WTC11 (cell line): ENCODE results near the gene ZNF99. TPM values are rescaled to one million over a fixed set of nuclear protein-coding genes. Genes with fewer than 3 reads are reported as not detected.
"Not testable (repeated sequence)": the region's sequence is repeated elsewhere in the genome, so short reads cannot be mapped to it uniquely, and the experiment has no call there.

Experiments used
- ATAC-seq: fragments of 200-7000 bp; cut with Tn5 transposase; 2 replicates; pipeline ENCODE4 v1.10.0; 2021; ENCODE audit warnings: mild to moderate bottlenecking, moderate library complexity
- CTCF ChIA-PET: fragments of 300-600 bp; sonication (Branson Sonifier 250); formaldehyde crosslinking; loops from one replicate; lab custom pipeline; 2021; ENCODE audit warnings: antibody characterized with exemption; lab: Charles Lee
- POLR2A ChIA-PET: fragments of 350-600 bp; sonication (Branson Sonifier 250); formaldehyde crosslinking; loops from one replicate; lab custom pipeline; 2021; ENCODE audit warnings: antibody characterized with exemption; lab: Charles Lee
- DNase-seq: peaks from one replicate; pipeline ENCODE4 v3.0.0; 2021; ENCODE audit warnings: low spot score
- H3K27ac Mint-ChIP-seq: 2 replicates; pipeline ENCODE4 v1.8.0; 2021; ENCODE audit warnings: mixed read lengths
- H3K27me3 Mint-ChIP-seq: 2 replicates; pipeline ENCODE4 v1.8.0; 2021; ENCODE audit warnings: low read depth, mild to moderate bottlenecking, moderate library complexity, mixed read lengths
- H3K36me3 Mint-ChIP-seq: 2 replicates; pipeline ENCODE4 v1.8.0; 2021; ENCODE audit warnings: mixed read lengths
- H3K4me1 Mint-ChIP-seq: 2 replicates; pipeline ENCODE4 v1.8.0; 2022; ENCODE audit warnings: mixed read lengths
- H3K4me3 Mint-ChIP-seq: 2 replicates; pipeline ENCODE4 v1.8.0; 2021; ENCODE audit warnings: mild to moderate bottlenecking, moderate library complexity, mixed read lengths
- H3K9me3 Mint-ChIP-seq: 2 replicates; pipeline ENCODE4 v1.8.0; 2021; ENCODE audit warnings: mixed read lengths
- CREB1 ChIP-seq: sonication (generic); formaldehyde crosslinking; IDR thresholded peaks from 2 replicates; pipeline ENCODE4 v1.8.0; 2023; ENCODE audit warnings: mild to moderate bottlenecking, missing genetic modification reagents
- EMX1 ChIP-seq: fragments of 250-450 bp; sonication (Bioruptor Pico); IDR thresholded peaks from 2 replicates; pipeline ENCODE4 v1.8.0; 2021; ENCODE audit warnings: mild to moderate bottlenecking
- FOXK1 ChIP-seq: sonication (generic); formaldehyde crosslinking; IDR thresholded peaks from 2 replicates; pipeline ENCODE4 v1.8.0; 2022; ENCODE audit warnings: mild to moderate bottlenecking, moderate library complexity, missing genetic modification reagents
- GRHL2 ChIP-seq: fragments of 250-450 bp; sonication (Bioruptor Pico); IDR thresholded peaks from 2 replicates; pipeline ENCODE4 v1.8.0; 2022; ENCODE audit warnings: mild to moderate bottlenecking, moderate library complexity; ENCODE audit not compliant: insufficient replicate concordance, severe bottlenecking
- HMGA2 ChIP-seq: fragments of 250-450 bp; sonication (Bioruptor Pico); IDR thresholded peaks from 2 replicates; pipeline ENCODE4 v1.4.0; 2021; ENCODE audit warnings: mild to moderate bottlenecking, moderate library complexity
- JUN ChIP-seq: sonication (generic); formaldehyde crosslinking; IDR thresholded peaks from 2 replicates; pipeline ENCODE4 v1.8.0; 2023; ENCODE audit warnings: mild to moderate bottlenecking, missing genetic modification reagents
- NR1H2 ChIP-seq: sonication (generic); formaldehyde crosslinking; IDR thresholded peaks from 2 replicates; pipeline ENCODE4 v1.9.0; 2021; ENCODE audit warnings: mild to moderate bottlenecking, moderate library complexity, missing genetic modification reagents
- OVOL2 ChIP-seq: fragments of 250-450 bp; sonication (Bioruptor Pico); IDR thresholded peaks from 2 replicates; pipeline ENCODE4 v1.9.0; 2021; ENCODE audit warnings: mild to moderate bottlenecking, borderline replicate concordance
- SMAD3 ChIP-seq: sonication (generic); formaldehyde crosslinking; IDR thresholded peaks from 2 replicates; pipeline ENCODE4 v1.8.0; 2022; ENCODE audit warnings: missing genetic modification reagents, mild to moderate bottlenecking, borderline replicate concordance
- SP1 ChIP-seq: sonication (generic); formaldehyde crosslinking; conservative IDR thresholded peaks from 2 replicates; pipeline ENCODE4 v1.8.1; 2022; ENCODE audit warnings: missing genetic modification reagents
- TCF7 ChIP-seq: sonication (generic); formaldehyde crosslinking; IDR thresholded peaks from 2 replicates; pipeline ENCODE4 v1.8.0; 2022; ENCODE audit warnings: mild to moderate bottlenecking, low read depth, missing genetic modification reagents, moderate library complexity
- TEAD1 ChIP-seq: sonication (generic); formaldehyde crosslinking; IDR thresholded peaks from 2 replicates; pipeline ENCODE4 v1.8.0; 2022; ENCODE audit warnings: mild to moderate bottlenecking, missing genetic modification reagents
- TEAD4 ChIP-seq: sonication (generic); formaldehyde crosslinking; IDR thresholded peaks from 2 replicates; pipeline ENCODE4 v1.8.0; 2022; ENCODE audit warnings: mild to moderate bottlenecking, missing genetic modification reagents
- TP53 ChIP-seq: sonication (generic); formaldehyde crosslinking; IDR thresholded peaks from 2 replicates; pipeline ENCODE4 v1.8.1; 2023; ENCODE audit warnings: mild to moderate bottlenecking, missing genetic modification reagents
- ZNF121 ChIP-seq: sonication (generic); formaldehyde crosslinking; IDR thresholded peaks from 2 replicates; pipeline ENCODE4 v1.8.0; 2023; ENCODE audit warnings: missing genetic modification reagents
- ZNF138 ChIP-seq: sonication (generic); formaldehyde crosslinking; conservative IDR thresholded peaks from 2 replicates; pipeline ENCODE4 v1.8.1; 2022; ENCODE audit warnings: mild to moderate bottlenecking, moderate library complexity, missing genetic modification reagents
- ZNF219 ChIP-seq: sonication (generic); formaldehyde crosslinking; IDR thresholded peaks from 2 replicates; pipeline ENCODE4 v1.8.0; 2023; ENCODE audit warnings: missing genetic modification reagents, mild to moderate bottlenecking, borderline replicate concordance
- total RNA-seq: library from RNA; stranded (reverse); gene quantifications from 3 replicates; pipeline ENCODE4 v1.2.3, GENCODE V29; 2021
- TF ChIP-seq, protein P1 (sequence below): sonication (generic); formaldehyde crosslinking; IDR thresholded peaks from 2 replicates; pipeline ENCODE4 v1.8.1; 2023; ENCODE audit warnings: mild to moderate bottlenecking, missing genetic modification reagents
- TF ChIP-seq, protein P2 (sequence below): fragments of 250-450 bp; sonication (Bioruptor Pico); IDR thresholded peaks from 2 replicates; pipeline ENCODE4 v1.9.0; 2021; ENCODE audit warnings: mild to moderate bottlenecking
- TF ChIP-seq, protein P3 (sequence below): fragments of 200-600 bp; IDR thresholded peaks from 2 replicates; pipeline ENCODE4 v1.8.0; 2022; ENCODE audit warnings: antibody characterized with exemption
- TF ChIP-seq, protein P4 (sequence below): sonication (generic); formaldehyde crosslinking; IDR thresholded peaks from 2 replicates; pipeline ENCODE4 v1.8.0; 2023; ENCODE audit warnings: missing genetic modification reagents, mild to moderate bottlenecking, borderline replicate concordance
- TF ChIP-seq, protein P5 (sequence below): fragments of 250-450 bp; sonication (Bioruptor Pico); conservative IDR thresholded peaks from 2 replicates; pipeline ENCODE4 v1.9.0; 2021; ENCODE audit warnings: mild to moderate bottlenecking

Gene ZNF99
- total RNA-seq, 1 experiment from 2014 or later = not detected

DNA sequence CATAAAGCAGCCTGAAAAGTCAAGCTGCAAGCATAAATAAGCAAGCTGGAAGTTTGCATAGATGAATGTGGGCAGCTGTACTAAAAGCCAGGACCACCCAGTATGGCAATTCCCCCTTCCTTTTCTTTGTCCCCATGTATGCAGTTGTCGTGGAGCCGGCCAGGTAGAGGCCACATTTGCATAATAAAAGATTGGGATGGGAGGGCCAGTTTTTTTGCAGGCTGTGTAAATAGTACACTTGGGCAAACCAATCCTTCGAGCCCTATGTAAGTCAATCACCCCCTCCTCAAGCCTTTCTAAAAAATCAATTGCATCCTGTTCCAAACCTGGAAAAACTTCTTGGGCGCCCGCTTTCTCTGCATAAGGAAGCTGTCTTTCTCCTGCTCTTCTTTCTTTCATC, 13.1 kb upstream of the ZNF99 start:
- Mint-ChIP-seq H3K27me3 (peaks cover 16% of the 10 kb centered on the region), H3K9me3 (peaks cover 68% of the 10 kb centered on the region), H3K27ac (peak overlapping the region; percentile 24; the same call in 1 of the 2 replicates), H3K4me1 (peaks cover 4% of the 10 kb centered on the region; the same call in 1 of the 2 replicates), H3K4me3 (no peak overlapping the region; the same call in 1 of the 2 replicates), H3K36me3 (peaks cover 66% of the 10 kb centered on the region)
- CTCF ChIA-PET = no interaction called here
- no peak for TF ChIP-seq GRHL2 (CRISPR knock-in tag)
- TF ChIP-seq ZNF138 (CRISPR knock-in tag) = no peak
- no peak for TF ChIP-seq TP53
- TF ChIP-seq SMAD3 (CRISPR knock-in tag) = no peak
- ATAC-seq (peak; percentile 67), DNase-seq (no peak)
- POLR2A ChIA-PET = no interaction called here

DNA sequence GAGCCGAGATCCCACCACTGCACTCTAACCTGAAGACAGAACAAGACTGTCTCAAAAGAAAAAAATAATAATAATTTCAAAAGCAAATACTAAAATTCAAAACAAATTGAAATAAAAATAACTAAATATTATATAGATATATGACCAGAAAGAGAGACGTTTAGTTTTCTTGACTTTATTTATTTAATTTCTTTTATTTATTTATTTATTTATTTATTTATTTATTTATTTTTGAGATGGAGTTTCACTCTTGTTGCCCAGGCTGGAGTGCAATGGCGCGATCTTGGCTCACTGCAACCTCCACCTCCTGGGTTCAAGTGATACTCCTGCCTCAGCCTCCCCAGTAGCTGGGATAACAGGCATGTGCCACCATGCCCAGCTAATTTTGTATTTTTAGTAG, 8.9 kb upstream of the ZNF99 start:
- H3K9me3 Mint-ChIP-seq = peaks cover 62% of the 10 kb centered on the region
- DNase-seq, H3K4me3 Mint-ChIP-seq, POLR2A ChIA-PET: not testable (repeated sequence)
- peak; percentile 66; the same call in 1 of the 2 replicates for TF ChIP-seq HMGA2 (CRISPR knock-in tag)
- TF ChIP-seq, all 79 proteins: peak for 1; not testable (repeated sequence) for 78
- H3K27ac Mint-ChIP-seq, ATAC-seq, H3K27me3 Mint-ChIP-seq, H3K4me1 Mint-ChIP-seq, CTCF ChIA-PET: not testable (repeated sequence)
- peaks cover 53% of the 10 kb centered on the region for H3K36me3 Mint-ChIP-seq

DNA sequence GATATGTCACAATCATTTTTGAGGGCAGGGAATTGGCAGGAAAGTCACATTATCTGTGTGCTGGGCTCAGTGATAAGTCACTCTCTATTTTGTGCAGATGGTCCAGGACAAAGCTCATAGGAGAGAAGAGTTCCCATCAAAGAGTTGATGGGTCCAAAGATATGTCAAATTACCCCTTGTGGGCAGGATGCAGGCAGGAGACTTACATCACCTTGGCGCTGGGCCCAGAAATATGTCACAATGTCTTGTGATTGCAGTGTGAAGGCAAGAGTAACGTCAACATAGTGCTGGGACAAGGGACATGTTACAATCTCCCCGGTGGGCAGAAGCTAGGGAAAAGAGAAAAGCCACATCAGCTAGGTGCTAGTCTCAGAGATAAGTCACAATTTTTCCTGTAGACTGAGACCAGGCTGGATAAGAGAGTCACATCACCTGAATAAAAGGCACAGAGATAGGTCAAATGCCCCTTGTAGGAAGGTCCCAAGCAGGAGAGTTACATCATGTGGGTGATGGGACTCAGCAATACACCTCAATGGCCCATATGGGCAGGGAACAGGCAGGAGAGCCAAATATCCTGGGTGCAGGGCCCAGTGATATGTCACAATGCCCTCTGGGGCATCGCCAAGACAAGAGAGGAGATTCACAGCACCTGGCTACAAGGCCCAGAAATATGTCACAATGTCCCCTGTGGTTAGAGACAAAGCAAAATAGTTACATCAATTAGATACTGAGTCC, 47.9 kb downstream of the ZNF99 start:
- Mint-ChIP-seq H3K9me3 (peaks cover 95% of the 10 kb centered on the region), H3K4me3 (no peak overlapping the region), H3K27me3 (peaks cover 22% of the 10 kb centered on the region), H3K4me1 (no peaks in the 10 kb centered on the region), H3K36me3 (peaks cover 86% of the 10 kb centered on the region), H3K27ac (no peak overlapping the region)
- no peak for DNase-seq
- no peak for ATAC-seq
- ChIA-PET POLR2A (no interaction called here), CTCF (no interaction called here)
- TF ChIP-seq, protein P1, sequence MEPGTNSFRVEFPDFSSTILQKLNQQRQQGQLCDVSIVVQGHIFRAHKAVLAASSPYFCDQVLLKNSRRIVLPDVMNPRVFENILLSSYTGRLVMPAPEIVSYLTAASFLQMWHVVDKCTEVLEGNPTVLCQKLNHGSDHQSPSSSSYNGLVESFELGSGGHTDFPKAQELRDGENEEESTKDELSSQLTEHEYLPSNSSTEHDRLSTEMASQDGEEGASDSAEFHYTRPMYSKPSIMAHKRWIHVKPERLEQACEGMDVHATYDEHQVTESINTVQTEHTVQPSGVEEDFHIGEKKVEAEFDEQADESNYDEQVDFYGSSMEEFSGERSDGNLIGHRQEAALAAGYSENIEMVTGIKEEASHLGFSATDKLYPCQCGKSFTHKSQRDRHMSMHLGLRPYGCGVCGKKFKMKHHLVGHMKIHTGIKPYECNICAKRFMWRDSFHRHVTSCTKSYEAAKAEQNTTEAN (CRISPR knock-in tag) = no peak
- TF ChIP-seq, protein P2, sequence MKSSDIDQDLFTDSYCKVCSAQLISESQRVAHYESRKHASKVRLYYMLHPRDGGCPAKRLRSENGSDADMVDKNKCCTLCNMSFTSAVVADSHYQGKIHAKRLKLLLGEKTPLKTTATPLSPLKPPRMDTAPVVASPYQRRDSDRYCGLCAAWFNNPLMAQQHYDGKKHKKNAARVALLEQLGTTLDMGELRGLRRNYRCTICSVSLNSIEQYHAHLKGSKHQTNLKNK (CRISPR knock-in tag) = no peak
- TF ChIP-seq, protein P3, sequence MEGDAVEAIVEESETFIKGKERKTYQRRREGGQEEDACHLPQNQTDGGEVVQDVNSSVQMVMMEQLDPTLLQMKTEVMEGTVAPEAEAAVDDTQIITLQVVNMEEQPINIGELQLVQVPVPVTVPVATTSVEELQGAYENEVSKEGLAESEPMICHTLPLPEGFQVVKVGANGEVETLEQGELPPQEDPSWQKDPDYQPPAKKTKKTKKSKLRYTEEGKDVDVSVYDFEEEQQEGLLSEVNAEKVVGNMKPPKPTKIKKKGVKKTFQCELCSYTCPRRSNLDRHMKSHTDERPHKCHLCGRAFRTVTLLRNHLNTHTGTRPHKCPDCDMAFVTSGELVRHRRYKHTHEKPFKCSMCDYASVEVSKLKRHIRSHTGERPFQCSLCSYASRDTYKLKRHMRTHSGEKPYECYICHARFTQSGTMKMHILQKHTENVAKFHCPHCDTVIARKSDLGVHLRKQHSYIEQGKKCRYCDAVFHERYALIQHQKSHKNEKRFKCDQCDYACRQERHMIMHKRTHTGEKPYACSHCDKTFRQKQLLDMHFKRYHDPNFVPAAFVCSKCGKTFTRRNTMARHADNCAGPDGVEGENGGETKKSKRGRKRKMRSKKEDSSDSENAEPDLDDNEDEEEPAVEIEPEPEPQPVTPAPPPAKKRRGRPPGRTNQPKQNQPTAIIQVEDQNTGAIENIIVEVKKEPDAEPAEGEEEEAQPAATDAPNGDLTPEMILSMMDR = no peak
- TF ChIP-seq OVOL2 (CRISPR knock-in tag) = no peak
- TF ChIP-seq GRHL2 (CRISPR knock-in tag) = no peak
- TF ChIP-seq ZNF219 (CRISPR knock-in tag) = no peak
- no peak for TF ChIP-seq CREB1 (CRISPR knock-in tag)
- TF ChIP-seq SP1 (CRISPR knock-in tag) = no peak
- TF ChIP-seq, protein P4, sequence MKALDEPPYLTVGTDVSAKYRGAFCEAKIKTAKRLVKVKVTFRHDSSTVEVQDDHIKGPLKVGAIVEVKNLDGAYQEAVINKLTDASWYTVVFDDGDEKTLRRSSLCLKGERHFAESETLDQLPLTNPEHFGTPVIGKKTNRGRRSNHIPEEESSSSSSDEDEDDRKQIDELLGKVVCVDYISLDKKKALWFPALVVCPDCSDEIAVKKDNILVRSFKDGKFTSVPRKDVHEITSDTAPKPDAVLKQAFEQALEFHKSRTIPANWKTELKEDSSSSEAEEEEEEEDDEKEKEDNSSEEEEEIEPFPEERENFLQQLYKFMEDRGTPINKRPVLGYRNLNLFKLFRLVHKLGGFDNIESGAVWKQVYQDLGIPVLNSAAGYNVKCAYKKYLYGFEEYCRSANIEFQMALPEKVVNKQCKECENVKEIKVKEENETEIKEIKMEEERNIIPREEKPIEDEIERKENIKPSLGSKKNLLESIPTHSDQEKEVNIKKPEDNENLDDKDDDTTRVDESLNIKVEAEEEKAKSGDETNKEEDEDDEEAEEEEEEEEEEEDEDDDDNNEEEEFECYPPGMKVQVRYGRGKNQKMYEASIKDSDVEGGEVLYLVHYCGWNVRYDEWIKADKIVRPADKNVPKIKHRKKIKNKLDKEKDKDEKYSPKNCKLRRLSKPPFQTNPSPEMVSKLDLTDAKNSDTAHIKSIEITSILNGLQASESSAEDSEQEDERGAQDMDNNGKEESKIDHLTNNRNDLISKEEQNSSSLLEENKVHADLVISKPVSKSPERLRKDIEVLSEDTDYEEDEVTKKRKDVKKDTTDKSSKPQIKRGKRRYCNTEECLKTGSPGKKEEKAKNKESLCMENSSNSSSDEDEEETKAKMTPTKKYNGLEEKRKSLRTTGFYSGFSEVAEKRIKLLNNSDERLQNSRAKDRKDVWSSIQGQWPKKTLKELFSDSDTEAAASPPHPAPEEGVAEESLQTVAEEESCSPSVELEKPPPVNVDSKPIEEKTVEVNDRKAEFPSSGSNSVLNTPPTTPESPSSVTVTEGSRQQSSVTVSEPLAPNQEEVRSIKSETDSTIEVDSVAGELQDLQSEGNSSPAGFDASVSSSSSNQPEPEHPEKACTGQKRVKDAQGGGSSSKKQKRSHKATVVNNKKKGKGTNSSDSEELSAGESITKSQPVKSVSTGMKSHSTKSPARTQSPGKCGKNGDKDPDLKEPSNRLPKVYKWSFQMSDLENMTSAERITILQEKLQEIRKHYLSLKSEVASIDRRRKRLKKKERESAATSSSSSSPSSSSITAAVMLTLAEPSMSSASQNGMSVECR = no peak
- TF ChIP-seq TP53 = no peak
- TF ChIP-seq JUN (CRISPR knock-in tag) = no peak
- TF ChIP-seq NR1H2 (CRISPR knock-in tag) = no peak
- TF ChIP-seq ZNF121 (CRISPR knock-in tag) = no peak
- TF ChIP-seq EMX1 (CRISPR knock-in tag) = no peak
- no peak for TF ChIP-seq TEAD4 (CRISPR knock-in tag)
- TF ChIP-seq, protein P5, sequence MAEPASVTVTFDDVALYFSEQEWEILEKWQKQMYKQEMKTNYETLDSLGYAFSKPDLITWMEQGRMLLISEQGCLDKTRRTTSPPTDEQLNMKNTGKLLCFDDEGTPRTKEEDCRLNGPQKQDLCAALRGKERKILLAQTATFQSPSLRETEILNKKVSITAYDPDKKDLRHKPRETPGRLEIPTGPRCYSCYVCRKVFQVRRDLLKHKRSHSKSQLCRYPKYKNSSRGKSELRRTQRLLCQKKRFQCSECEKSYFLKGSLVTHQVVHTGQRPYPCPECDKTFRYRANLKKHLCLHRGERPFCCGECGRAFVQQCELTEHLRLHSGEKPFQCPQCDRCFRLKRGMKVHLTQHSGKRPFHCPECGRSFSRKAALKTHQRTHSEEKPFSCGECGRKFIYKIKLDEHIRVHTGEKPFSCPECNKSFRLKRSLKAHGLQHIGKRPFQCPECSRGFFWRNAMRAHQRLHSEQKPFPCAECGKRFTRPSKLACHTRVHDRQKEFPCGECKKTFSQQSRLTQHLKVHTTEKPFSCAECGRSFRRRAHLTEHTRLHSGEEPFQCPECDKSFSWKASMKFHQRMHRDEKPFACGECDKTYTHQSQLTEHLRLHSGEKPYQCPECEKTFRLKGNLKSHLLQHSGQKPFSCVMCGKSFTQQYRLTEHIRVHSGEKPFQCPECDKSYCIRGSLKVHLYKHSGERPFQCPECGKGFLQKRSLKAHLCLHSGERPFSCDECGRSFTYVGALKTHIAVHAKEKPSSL (CRISPR knock-in tag) = no peak
- no peak for TF ChIP-seq FOXK1 (CRISPR knock-in tag)
- TF ChIP-seq TCF7 (CRISPR knock-in tag) = no peak
- TF ChIP-seq TEAD1 (CRISPR knock-in tag) = no peak
